Loucy (cell line): Measurements from ENCODE around the gene PIM3.

Source experiments
- CTCF ChIP-seq: fragments of 200-600 bp; sonication (generic); conservative IDR thresholded peaks from 2 replicates; pipeline ENCODE4 v1.5.1; 2014; ENCODE audit warnings: mild to moderate bottlenecking, antibody characterized with exemption, low read length
- EZH2phosphoT487 ChIP-seq: fragments of 200-600 bp; IDR thresholded peaks from 2 replicates; pipeline ENCODE4 v1.6.1; 2018; ENCODE audit warnings: antibody characterized with exemption, mild to moderate bottlenecking, moderate library complexity, borderline replicate concordance

- TF ChIP-seq CTCF = no peak
- no peak for TF ChIP-seq EZH2phosphoT487
These were observed 43.7 kb upstream of the PIM3 start for GRCh38 chr22:49916831-49917230.
